ENCODE measurements around the gene CARMIL1.

DNA sequence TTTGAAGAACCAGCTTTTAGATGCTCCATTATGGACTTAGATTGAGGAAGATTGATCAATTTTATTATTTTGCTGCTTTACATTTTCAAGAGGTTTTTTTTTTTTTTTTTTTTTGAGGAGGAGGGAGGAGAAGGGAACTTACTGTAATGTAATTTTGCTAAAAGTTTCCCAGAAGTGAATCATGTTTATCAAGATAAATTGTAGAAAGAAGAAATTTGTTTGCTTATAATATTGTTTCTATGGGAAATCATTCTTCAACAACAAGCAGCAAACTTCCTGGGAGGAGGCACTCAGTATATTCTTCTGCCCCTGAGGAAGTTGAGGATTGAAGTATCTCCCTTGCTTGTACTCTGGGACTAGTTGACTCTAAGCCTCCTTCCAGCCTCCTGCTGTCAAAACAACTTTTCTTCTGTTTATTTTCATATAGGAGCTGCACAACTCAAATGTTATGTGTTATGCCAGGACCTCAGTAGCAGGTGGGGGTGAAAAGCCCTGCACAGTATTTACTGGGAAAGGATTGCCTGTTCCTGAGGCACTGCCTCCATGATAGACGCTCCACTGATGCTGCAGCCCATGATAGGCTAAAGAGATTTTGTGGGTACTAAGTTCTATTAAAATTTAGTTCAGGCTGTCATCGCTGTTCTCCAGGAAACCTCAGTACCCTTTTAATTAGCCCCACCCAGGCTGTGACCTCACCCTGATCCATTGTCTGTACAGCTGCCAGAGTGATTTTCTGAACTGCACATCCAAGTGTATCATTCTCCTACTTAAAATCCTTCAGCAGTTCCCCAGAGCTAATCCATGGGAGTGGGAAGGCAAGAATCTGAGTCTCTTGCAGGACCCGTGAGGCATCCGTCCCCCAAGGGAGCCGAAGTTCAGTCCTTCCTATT is 51.9 kb downstream of the CARMIL1 start:
- TF ChIP-seq, protein P1, sequence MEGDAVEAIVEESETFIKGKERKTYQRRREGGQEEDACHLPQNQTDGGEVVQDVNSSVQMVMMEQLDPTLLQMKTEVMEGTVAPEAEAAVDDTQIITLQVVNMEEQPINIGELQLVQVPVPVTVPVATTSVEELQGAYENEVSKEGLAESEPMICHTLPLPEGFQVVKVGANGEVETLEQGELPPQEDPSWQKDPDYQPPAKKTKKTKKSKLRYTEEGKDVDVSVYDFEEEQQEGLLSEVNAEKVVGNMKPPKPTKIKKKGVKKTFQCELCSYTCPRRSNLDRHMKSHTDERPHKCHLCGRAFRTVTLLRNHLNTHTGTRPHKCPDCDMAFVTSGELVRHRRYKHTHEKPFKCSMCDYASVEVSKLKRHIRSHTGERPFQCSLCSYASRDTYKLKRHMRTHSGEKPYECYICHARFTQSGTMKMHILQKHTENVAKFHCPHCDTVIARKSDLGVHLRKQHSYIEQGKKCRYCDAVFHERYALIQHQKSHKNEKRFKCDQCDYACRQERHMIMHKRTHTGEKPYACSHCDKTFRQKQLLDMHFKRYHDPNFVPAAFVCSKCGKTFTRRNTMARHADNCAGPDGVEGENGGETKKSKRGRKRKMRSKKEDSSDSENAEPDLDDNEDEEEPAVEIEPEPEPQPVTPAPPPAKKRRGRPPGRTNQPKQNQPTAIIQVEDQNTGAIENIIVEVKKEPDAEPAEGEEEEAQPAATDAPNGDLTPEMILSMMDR (IDR thresholded peaks at IDR 0.05), result no peak
- TF ChIP-seq POLR2A (IDR thresholded peaks at IDR 0.05), result no peak
